GM18909 (cell line): ENCODE results near the gene CACNA1D.
A peak's percentile ranks its signal among the peaks of the same experiment; 100 is the strongest.

Experiments used
- ATAC-seq: cut with Tn5 transposase; IDR thresholded peaks from one replicate; pipeline ENCODE4 v1.9.1; 2021; ENCODE audit warnings: mild to moderate bottlenecking; ENCODE audit not compliant: unreplicated experiment, poor library complexity

CACNA1D gene

DNA sequence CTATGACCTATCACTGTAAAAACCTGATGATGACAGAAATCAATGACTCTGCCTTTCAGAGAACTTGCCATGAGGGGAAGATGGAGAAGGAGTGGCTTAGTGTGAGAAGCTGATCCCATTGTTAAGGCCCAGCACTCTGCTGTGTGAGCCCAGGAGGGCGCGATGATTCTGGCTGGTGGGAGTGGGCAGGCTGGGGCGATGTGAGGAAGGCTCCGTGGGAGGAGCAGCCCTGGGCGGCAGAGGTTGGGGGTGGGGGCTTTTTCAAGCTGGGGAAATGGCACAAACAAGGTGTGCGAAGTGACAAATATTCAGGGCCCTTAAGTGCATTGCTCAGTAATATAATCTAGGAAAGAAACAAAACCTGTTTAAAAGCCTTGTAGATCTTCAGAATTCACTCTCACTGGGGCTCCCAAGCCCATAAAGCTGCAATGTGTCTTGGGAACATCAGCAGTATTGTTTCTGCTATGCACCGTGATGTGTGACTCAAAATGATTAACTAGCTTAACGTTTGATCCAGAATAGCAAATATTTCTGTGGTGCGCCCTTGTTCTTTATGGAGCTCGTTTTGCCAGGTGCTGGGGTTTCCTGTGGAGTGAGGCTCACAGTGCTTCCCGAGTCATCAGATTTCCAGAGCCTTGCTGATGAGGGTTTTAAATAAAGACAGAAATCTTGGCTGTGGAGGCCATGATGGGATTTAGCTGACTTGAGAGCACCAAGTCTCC is 210.8 kb downstream of the CACNA1D start:
- no peak for ATAC-seq

DNA sequence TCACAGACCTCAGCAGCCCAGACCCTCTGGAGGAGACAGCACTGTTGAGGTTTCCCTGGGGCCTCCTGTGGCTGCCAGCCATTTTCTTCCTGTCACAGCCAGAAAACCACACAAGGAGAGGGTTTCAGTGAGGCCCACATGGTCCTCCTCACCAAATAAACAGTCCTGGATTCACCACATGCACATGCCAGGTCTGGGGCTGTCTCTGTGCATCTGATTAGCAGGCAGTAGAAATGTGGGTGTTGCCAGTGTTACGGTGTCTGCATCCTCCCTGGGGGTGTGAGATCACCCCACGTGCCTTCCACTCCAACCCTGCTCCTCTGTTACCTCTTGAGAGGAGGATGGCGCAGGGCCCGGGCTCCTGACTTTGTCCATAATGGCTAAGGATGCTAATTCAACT is 211.4 kb downstream of the CACNA1D start:
- no peak for ATAC-seq

DNA sequence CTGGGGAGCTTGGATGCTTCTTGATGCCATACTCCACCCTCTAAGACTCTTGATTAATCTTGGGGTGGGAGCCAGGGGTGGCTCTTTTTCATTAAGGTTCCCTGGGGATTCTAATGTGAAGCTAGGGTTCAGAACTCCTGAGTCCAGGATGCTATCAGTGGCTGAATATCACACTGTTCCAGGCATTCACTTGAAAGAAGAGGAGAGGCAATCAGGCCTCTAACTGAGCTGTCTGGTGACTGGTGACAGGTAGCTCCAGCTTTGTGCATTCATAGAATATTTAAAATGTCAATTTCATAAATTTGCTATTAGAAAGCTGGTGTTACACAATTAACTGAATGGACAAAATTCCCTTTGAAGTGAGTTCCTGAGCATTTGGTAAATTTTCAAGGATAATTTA is 212.8 kb downstream of the CACNA1D start:
- ATAC-seq = no peak

DNA sequence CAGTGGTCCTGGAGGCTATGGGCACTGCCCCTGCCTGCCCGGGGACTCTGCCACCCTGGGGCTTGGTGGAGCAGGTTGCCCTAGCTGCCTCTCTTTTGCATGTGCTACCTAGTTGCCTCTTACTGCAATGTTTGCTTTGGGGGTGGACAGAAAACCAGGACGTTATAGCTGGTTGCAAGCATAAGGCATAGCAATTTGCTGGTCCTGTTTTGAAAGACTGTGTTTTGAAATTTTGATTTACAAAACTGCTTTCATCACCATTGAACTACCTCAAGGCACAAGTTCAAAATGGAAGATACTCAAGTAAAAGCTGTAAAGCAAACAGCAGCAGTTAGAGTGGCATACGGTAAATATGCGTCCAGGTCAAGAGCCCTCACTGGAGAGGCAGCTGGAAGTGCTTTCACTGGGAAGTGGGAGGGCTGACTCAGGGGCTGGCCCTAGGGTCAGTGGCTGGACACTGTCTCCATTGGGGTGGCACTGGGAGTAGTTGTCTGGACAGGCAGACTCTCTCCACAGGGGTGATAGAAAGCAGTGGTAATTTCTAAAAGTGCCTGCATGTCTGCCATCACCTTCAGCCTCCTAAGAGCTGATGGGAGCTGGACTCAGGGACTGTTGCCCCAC is 213.7 kb downstream of the CACNA1D start:
- no peak for ATAC-seq

DNA sequence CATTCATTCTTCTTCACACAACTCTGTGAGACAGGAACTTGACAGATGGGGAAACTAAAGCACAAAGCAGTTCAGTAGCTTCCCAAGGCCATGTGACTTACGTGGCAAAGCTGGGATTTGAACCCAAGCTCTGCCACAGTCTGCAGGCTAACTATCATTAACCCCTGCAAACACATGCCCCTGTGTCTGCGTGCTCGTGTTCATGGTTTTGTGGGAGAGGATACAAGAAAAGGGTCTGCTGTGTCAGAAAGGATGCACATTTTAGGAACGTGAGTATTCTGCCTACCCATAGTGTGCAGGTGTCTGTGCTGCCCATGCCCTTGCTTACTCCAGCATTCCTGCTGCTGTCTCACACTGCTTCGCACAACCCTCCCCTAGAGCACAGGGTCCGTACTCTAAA is 214.8 kb downstream of the CACNA1D start:
- ATAC-seq = no peak

DNA sequence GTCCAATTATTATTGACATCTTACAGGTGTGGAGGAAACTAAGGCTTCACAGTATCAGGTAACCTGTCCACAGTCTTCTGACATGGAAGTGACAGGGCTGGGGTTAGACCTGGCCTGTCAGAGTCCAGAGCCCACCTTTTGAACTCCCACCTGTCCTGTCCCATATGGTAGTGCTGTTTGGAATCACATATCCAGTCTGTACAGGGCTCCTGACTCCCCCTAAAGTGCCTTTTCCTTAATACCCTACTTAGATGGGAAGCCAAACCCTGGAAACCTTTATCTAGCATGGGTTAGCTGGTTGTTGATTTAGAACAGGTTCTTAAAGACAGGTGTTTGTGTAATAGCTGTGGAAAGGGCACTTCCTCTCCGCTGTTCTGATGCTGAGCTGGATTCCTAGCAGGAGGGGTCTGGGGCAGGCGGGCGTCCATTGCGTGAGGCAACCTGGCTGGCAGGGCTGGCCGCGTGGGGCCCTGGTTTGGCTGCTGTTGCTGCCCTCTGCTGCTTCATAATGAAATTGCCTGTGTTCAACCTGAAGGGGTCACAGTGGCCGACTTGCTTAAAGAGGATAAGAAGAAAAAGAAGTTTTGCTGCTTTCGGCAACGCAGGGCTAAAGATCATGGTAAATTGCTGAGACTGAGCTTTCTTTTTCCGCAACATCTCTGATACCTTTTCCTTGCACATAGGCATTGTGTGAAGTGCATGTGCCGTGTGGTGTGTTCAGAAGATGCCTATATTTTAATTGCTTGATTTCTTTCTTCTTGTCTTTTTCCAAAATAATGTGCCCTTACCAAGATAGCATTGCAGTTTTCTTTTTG is 215.7 kb downstream of the CACNA1D start:
- peak; percentile 64 for ATAC-seq

DNA sequence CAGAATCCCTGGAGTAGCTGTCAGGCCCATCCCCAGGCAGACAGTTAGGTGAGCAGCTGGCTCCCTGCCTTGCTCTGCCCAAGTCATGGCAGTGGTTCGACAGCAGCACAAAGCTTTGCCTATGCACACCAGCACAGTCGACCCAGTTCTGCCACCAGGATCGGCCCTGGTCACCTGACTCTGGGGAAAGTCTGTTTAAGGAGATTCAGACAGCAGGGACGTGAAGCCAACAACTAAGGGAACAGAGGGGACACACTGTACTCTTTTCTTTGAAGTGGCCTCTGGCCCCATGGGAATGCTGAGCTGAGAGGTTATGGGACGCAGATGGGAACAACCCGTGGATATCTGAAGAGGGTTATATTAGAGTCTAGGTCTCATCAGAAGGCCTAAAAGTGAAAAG is 217.0 kb downstream of the CACNA1D start:
- ATAC-seq = no peak

DNA sequence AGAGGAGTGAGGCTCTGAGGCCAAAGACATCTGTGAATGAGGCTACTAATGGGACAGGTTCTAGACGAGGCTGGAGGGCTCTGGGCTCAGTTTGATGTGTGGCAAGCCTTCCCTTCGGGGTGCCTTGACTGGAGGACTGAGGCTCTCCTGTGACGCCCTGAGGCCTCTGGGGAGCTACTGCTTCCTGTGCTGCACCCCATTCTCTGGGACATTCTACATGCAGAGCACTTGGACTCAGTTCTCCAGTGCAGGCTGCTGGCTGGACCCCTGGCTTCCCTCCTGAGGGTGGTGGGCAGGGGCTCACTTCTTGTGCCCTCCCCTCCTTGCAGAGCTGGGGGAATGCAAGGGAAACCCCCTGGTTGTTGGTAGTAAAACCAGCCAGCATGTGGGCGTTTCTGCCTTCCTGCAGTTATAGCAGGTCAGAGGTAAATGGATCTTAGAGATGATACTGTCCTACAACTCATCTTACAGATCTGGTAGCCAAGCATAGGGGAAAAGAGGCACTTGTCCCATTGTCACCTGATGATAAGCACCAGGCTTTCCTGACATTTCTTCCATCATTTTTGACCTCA is 218.5 kb downstream of the CACNA1D start:
- no peak for ATAC-seq

DNA sequence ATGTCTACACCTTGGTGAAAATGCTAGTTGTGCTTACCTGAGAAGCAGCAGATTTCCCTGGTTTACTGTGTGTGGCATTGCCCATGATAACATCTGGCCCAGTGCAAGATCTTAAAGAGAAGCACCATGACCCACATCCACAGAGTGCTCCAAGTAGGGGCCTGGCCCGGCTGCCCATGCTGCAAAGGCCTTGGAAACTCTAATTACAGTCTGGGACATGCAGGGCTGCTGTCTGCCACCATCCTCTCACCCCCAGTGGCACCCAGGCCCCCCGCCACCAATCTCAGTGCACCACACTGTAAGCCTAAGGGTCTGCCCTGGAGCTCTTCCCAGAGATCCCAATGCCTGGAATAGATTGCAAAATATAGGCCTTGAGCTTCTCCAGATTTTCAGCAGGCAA is 219.2 kb downstream of the CACNA1D start:
- ATAC-seq = no peak

DNA sequence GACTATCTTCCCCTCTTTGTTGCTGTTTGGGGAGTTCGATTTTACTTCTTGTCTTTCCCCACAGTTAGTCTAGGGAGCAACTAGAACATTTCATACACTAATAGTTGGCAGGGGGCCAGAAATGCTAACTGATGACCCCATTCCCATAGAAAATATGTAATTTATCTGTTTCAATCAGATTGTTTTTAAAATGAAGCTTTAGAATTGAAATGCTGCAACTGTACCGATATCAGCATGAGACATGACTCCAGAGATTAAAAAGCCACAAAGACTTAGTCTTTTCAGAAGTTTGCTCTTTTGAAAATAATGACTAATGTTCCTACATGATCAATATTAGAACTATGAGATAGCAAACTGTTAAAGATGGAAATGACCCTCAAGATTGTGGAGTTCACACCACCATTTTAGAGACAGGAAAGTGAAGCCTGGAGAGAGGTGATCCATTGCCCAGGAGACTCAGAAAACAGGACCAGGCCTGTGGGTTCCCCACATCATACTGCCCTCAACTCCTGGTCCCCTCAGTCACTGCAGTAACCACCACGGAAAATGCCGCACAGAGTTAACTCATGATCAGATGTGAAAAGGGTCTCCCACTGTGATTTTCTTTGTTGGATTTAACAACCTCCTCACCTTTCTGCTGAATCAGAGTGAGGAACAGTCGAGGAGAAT is 221.5 kb downstream of the CACNA1D start:
- ATAC-seq = no peak

DNA sequence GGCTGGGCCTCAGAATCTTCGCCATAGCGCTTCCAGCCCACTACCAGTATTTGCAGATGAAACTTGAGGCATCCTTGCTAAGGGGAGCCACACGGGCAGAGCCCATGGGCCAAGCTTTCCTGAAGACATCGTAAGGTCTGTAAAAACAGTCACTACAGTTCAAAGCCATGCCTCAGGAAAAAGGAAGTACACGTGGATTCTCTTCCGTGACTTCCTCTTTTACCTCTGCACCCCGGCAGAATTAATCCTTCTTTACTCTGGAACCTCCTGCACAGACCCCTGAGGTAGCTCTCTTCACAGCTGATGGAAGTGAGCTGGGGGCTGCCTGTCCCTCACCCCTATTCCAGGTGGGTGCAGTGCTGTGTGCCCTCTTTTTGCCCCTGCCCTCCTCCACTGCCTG is 222.6 kb downstream of the CACNA1D start:
- ATAC-seq = no peak

DNA sequence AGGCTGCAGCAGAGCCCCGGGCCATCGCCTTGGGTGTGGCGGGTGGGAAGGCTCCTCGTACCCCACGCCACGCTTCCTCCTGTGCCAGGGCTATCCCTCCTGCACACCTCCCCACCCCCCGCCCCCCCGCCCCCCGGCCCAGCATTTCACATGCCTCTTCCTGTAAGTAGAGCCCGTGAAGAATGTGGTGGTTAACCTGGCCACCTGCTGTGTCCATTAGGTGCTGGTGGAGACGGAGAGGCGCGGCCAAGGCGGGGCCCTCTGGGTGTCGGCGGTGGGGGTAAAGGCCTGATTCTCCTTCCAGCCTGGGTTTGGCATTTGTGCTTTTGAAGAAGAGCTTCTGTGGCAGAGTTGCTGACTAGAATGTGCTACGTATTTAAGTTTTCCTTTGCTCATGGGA is 224.1 kb downstream of the CACNA1D start:
- ATAC-seq = no peak

DNA sequence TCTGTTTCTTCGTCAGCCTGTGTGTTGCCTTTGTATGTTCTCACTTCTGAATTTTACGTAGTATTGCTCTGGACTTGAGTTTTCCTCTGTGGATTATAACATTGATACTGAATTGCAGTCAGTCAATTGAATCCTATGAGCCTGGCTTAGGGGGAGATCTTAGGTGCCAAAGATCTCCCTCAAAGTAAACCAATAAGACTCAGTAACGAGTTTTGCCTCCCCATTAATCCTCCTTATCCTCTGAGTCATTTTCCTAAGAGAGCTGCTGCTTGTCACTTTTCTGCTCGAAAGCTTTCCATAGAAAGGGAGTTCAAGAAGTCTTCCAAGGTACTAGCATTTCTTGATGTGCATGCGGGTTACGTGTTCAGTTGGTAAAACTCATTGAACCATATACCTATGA is 225.4 kb downstream of the CACNA1D start:
- no peak for ATAC-seq

DNA sequence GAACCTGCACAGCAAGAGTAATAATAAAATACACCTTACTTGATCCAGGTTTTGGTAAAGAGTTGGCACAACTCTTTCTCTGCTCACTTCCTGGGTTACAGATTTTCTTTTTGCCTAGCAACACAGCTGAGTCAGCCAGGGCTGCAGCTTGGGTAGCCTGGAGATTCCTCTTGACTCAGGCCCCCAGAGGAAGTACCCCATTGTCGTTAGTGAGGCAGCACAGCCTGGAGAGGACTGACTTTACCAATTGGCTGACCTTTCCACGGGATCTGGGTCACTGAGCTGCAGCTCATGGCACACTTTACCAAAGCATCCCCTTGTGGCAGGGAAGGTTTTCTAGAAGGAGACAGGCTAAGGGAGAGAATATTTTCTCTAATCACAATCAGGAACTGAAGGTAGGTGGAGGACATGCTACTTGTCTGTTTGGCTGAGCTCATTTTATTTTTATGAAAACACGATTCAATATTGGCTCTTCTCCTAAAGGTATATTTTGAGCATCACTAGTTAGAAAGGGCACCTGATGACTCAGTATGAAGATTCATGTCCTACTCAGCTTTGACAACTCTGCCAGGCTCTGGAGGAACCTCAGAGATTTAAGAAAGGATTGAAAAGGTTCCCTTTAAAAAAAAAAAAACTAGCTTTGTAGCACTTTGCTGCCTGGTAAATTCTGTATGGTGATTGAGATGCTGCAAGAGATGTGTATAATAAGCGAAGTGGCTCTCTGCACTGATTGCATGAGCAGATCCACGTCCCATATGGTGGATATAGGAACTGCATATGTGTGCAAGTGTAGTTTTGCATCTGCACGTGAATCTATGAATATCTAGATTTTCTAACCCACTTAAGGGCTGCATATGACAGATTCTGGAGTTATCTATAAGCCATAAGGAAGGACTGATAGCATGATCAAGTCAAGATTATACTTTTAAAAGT is 227.0 kb downstream of the CACNA1D start:
- no peak for ATAC-seq

DNA sequence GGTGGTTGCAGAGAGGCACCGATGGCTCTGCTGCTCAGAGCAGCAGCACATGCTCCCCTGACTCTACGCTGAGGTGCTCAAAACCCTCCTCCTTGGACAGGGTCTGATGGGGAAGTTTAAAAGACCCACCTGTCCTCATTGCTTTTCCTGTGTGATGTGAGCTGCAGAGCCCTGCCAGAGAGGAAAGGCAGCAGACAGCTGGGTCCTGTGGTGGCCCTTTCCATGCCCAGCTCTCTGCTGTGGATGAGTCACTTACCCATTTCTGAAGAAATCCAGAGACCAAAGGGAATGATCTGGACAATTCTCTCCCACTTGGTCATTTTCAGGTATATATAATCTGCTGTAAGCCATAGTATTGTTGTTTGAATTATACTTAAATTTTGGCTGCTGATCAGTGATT is 230.2 kb downstream of the CACNA1D start:
- no peak for ATAC-seq

DNA sequence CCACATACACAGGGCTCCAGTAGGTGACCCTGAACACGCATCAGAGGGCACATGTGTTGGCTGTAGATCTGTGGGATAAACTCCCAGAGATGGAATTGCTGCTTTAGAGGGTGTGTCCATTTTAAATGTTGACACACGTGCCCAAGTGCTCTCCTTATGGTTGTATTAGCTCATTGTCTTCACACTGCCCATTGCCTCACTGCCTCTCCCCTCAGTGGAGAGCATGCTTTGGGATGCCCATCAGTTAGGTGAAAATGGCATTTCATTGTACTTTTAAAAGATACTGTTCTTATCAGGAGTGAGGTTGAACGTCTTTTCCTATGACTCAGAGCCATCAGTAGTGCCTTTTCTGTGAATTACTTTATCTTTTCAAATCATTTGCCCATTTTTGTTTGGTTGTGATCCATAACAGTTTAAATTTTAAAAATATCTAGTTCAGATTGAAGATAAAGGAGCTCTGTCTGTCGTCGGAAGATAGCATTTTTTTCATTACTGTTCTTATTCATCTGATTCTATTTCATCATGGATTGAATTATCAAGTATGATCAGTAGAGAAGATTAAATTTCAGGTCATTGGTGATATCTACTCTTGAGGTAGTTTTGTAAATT is 231.1 kb downstream of the CACNA1D start:
- no peak for ATAC-seq

DNA sequence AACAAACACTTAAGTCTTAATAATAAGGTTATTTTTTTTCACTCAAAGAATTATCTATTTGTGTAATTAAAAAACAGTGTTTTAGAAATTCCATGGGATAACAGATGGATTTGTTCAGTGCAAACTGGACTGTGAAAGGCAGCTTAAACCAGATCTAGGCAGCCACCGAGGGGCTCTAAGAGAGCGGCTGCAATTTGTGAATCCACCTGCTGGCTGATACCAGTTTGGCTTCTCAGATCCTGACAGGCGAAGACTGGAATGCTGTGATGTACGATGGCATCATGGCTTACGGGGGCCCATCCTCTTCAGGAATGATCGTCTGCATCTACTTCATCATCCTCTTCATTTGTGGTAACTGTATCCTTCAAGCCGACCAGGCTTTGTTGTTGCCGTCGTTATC is 232.2 kb downstream of the CACNA1D start:
- ATAC-seq = no peak

DNA sequence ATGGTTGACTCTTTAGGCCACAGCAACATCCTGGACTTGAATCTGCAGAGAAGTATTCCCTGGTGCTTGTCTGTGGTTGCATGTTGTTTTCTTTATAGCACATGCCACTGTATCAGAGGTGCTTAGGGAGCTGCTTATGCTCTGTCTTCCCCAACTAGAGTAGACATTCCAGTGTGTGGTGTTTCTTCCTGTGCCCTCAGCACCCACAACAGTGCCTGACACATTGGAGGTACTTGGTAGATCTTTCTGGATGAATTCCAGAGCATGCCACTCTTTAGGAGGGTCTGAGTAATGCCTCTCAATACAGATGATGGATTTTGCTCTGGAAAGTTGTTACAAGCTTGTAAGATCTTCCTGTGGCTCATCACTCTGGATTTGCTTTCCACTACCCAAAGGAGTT is 234.2 kb downstream of the CACNA1D start:
- no peak for ATAC-seq

DNA sequence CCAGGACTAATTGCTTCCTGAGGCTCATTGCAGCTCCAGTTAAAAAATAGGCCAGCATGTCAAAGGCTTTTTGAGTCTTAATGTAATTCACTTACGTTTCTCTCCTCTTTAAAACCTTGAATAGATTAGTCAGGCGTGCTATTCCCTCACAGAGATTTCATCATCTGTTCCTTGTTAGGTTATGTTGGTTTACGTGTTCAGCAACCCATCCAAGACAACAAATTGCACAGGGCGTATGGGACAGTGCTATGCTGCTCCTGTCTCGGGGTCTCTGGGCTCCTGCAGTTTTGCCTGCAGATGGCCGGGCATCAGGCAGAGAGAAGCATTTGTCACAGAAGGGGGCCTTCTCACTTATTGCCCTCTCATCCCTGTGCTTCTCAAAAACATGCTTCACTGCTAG is 234.7 kb downstream of the CACNA1D start:
- ATAC-seq = no peak
